Nephron progenitor cell (in vitro differentiated cells): ENCODE measurements around the gene CPEB4.

ENCODE experiments used
- DNase-seq: peaks from one replicate; pipeline ENCODE4 v3.0.0; 2021
- H3K27ac Mint-ChIP-seq: 2 replicates; pipeline ENCODE4 v1.8.0; 2021; ENCODE audit warnings: mild to moderate bottlenecking, moderate library complexity, mixed read lengths
- H3K27me3 Mint-ChIP-seq: 2 replicates; pipeline ENCODE4 v1.8.0; 2021; ENCODE audit warnings: mild to moderate bottlenecking, low read depth, mixed read lengths; ENCODE audit not compliant: poor library complexity
- H3K36me3 Mint-ChIP-seq: 2 replicates; pipeline ENCODE4 v1.8.0; 2021; ENCODE audit warnings: low read depth, mixed read lengths
- H3K4me1 Mint-ChIP-seq: 2 replicates; pipeline ENCODE4 v1.8.0; 2021; ENCODE audit warnings: mixed read lengths
- H3K4me3 Mint-ChIP-seq: 2 replicates; pipeline ENCODE4 v1.8.0; 2021; ENCODE audit warnings: mild to moderate bottlenecking, moderate library complexity, mixed read lengths
- H3K9me3 Mint-ChIP-seq: 2 replicates; pipeline ENCODE4 v1.8.0; 2021; ENCODE audit warnings: mild to moderate bottlenecking, moderate library complexity, mixed read lengths
- TF ChIP-seq, protein P1 (sequence below): fragments of 200-600 bp; sonication (generic); IDR thresholded peaks from 2 replicates; pipeline ENCODE4 v1.5.0; 2021; ENCODE audit warnings: antibody characterized with exemption

Gene CPEB4

DNA sequence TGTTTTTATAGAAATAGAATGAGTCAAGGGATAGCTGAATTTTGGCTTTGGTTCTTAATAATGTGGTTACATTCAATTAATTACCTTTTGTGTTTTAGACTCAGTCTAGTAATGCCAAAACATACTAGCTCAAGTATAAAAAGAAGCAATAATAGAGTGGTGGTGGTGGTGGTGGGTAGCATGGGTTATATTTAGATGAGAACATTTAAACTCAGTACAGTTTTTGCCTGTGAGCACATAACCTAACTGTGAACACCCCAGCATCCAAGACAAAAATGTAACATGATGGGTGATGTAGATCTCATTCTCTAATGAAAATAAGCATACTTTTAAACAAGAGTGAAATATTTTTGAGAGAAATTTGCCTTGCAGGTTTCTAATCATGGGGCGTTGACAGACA is 14.2 kb downstream of the CPEB4 start:
- DNase-seq: no peak
- H3K4me3 Mint-ChIP-seq: no peak overlapping the region
- peaks cover 2% of the 10 kb centered on the region for H3K4me1 Mint-ChIP-seq
- H3K27ac Mint-ChIP-seq: no peak overlapping the region
- TF ChIP-seq, protein P1, sequence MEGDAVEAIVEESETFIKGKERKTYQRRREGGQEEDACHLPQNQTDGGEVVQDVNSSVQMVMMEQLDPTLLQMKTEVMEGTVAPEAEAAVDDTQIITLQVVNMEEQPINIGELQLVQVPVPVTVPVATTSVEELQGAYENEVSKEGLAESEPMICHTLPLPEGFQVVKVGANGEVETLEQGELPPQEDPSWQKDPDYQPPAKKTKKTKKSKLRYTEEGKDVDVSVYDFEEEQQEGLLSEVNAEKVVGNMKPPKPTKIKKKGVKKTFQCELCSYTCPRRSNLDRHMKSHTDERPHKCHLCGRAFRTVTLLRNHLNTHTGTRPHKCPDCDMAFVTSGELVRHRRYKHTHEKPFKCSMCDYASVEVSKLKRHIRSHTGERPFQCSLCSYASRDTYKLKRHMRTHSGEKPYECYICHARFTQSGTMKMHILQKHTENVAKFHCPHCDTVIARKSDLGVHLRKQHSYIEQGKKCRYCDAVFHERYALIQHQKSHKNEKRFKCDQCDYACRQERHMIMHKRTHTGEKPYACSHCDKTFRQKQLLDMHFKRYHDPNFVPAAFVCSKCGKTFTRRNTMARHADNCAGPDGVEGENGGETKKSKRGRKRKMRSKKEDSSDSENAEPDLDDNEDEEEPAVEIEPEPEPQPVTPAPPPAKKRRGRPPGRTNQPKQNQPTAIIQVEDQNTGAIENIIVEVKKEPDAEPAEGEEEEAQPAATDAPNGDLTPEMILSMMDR: no peak
- H3K9me3 Mint-ChIP-seq: no peaks in the 10 kb centered on the region
- H3K27me3 Mint-ChIP-seq: peaks cover 3% of the 10 kb centered on the region
- H3K36me3 Mint-ChIP-seq: no peaks in the 10 kb centered on the region

DNA sequence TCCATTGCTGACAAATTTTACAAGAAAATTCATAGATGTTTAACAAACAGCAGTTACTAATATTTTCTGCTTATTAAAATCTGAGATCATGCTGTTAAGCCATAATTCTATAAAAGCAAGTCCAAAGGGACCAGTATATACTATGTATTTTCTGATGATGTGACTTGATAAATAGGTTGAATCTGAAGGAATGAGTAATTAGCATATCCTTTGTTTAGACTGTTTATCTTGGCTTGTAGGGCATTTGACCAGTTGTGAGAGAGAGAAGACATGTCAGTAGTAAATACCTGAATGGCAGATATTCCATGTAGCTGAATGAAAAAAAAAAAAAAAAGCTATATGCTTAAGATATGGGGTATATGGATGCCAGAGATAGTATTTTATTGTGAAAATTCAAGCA is 14.6 kb downstream of the CPEB4 start:
- no peak overlapping the region for H3K4me3 Mint-ChIP-seq
- no peaks in the 10 kb centered on the region for H3K36me3 Mint-ChIP-seq
- H3K27ac Mint-ChIP-seq: no peak overlapping the region
- H3K27me3 Mint-ChIP-seq: peaks cover 3% of the 10 kb centered on the region
- no peaks in the 10 kb centered on the region for H3K9me3 Mint-ChIP-seq
- H3K4me1 Mint-ChIP-seq: peaks cover 6% of the 10 kb centered on the region
- TF ChIP-seq, protein P1: no peak
- no peak for DNase-seq

DNA sequence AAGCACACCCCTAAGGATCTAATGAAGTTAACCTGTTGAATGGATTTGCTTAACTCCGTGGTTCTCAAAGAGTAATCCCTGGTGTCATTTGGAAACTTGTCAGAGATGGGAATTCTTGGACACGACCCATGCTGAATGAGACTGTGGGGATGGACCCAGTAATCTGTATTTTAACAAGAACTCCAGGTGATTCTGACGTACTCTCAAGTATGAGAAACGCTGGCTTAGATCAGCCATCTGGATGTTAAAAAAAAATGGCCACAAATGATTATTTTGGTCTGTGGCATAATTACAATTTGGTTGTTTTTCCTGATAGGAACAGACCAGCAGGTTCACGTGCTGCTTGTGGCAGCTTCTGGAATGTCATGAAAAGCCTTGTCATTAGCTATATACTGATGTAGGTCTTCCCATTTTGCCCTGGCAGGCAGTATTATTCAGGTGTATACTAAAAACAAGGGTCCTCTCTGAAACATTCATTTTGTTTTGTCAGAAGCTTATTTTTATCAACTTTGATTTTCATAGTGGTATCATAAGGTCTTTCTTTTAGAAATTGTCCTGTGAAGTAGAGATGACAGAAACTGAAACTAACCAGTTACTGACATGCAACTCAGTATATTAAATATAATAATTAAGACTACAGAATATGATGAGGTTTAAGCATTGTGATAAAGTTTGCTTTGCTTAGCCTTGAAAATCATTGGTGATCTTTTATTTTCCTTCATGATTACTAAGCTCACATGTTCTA is 15.4 kb downstream of the CPEB4 start:
- Mint-ChIP-seq H3K4me3 (no peak overlapping the region), H3K27me3 (peaks cover 3% of the 10 kb centered on the region), H3K4me1 (peaks cover 15% of the 10 kb centered on the region), H3K9me3 (no peaks in the 10 kb centered on the region), H3K36me3 (no peaks in the 10 kb centered on the region), H3K27ac (no peak overlapping the region)
- no peak for DNase-seq
- TF ChIP-seq, protein P1: no peak

DNA sequence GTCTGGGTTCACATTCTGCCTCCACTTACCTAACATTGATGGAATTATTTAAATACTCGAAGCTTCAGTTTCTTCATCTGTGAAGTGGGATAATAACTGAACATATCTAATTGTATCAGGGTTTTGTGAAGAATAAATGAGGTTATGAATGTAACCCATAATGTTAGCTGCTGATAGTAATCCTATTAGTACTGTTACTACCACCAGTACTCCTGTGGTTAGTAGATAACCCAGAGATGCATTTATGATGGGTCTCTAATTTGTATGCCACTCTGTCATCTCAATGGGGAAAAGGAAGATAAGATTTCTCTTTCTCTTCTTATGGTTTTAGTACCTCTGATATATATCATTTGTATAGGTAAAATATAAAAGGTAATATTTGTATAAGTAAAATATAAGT is 16.0 kb downstream of the CPEB4 start:
- Mint-ChIP-seq H3K27ac (no peak overlapping the region), H3K4me1 (peaks cover 19% of the 10 kb centered on the region), H3K27me3 (peaks cover 3% of the 10 kb centered on the region), H3K36me3 (no peaks in the 10 kb centered on the region), H3K9me3 (no peaks in the 10 kb centered on the region), H3K4me3 (no peak overlapping the region)
- DNase-seq: no peak
- TF ChIP-seq, protein P1: no peak

DNA sequence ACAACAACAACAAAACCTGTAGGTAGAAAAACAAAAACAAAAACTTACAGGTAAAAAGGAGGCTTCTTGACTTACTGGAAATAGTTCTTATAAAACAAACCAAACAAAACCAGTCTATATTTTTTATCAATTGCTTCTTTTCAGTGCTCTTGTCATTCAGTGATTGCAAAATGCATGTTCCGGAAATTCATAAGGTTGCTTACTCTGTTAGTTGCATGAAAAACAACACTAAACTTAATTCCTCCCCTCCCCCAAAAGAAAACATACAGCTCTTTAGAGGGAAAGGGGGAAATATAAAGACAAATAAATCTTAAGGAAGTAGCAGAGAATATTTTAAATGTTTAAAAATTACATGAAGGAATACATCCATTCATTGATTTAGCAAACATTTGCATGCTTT is 19.1 kb downstream of the CPEB4 start:
- Mint-ChIP-seq H3K27me3 (no peaks in the 10 kb centered on the region), H3K4me3 (no peak overlapping the region), H3K4me1 (peaks cover 31% of the 10 kb centered on the region), H3K27ac (no peak overlapping the region), H3K9me3 (no peaks in the 10 kb centered on the region), H3K36me3 (no peaks in the 10 kb centered on the region)
- no peak for DNase-seq
- TF ChIP-seq, protein P1: no peak
